Kidney (tissue), 14 donors: Measurements from ENCODE around the gene PADI3. TPM values are rescaled to one million over a fixed set of nuclear protein-coding genes. Genes with fewer than 3 reads are reported as not detected.

Source experiments
- DNase-seq, 5 donors: peaks; one replicate each; pipeline ENCODE4 v3.0.0-alpha.2; 2013 to 2020
- FAIRE-seq: peaks from 2 replicates; lab custom pipeline; 2012; peaks lifted over from hg19 to GRCh38; lab: Jason Lieb, UNC
- H3K27ac ChIP-seq, 2 donors: one replicate each; pipeline ENCODE4 v1.7.0; 2013; ENCODE audit warnings: low read depth in 2 of 2, low read length in 2 of 2, inconsistent platforms in 1 of 2
- H3K27me3 ChIP-seq: one replicate; pipeline ENCODE4 v1.7.1; 2013; ENCODE audit warnings: low read length, inconsistent platforms; ENCODE audit not compliant: control insufficient read depth, insufficient read depth
- H3K36me3 ChIP-seq, 3 donors: one replicate each; pipeline versions ENCODE4 v1.7.0 to v1.7.1; 2013; ENCODE audit warnings: low read length in 3 of 3, control low read depth in 1 of 3, inconsistent platforms in 1 of 3; ENCODE audit not compliant: insufficient read depth in 3 of 3, control insufficient read depth in 2 of 3
- H3K4me1 ChIP-seq, 3 donors: one replicate each; pipeline versions ENCODE4 v1.7.0 to v1.7.1; 2013; ENCODE audit warnings: low read length in 3 of 3, inconsistent platforms in 1 of 3, low read depth in 1 of 3; ENCODE audit not compliant: control insufficient read depth in 2 of 3, insufficient read depth in 2 of 3
- H3K4me3 ChIP-seq, 3 donors: one replicate each; pipeline versions ENCODE4 v1.7.0 to v1.8.1; 2013; ENCODE audit warnings: low read length in 3 of 3, control low read depth in 1 of 3, inconsistent platforms in 1 of 3
- H3K9ac ChIP-seq, 3 donors: one replicate each; pipeline versions ENCODE4 v1.7.0 to v1.7.1; 2013; ENCODE audit warnings: low read length in 3 of 3, control low read depth in 1 of 3, inconsistent platforms in 1 of 3
- H3K9me3 ChIP-seq, 3 donors: one replicate each; pipeline versions ENCODE4 v1.7.0 to v1.7.1; 2013; ENCODE audit warnings: low read length in 3 of 3, control low read depth in 1 of 3, inconsistent platforms in 1 of 3; ENCODE audit not compliant: control insufficient read depth in 2 of 3, insufficient read depth in 1 of 3
- CTCF ChIP-seq: IDR thresholded peaks from 3 replicates; pipeline ENCODE4 v1.5.1; 2012; ENCODE audit warnings: mild to moderate bottlenecking, moderate library complexity, borderline replicate concordance; ENCODE audit not compliant: insufficient read depth; ENCODE audit errors: extremely low read depth
- intact Hi-C: fragments of 100-400 bp; cut with DNase I; formaldehyde crosslinking; loops from one replicate; pipeline ENCODE4 v1.11.1; 2022
- microRNA-seq: library from miRNA; unstranded; fragments of <30 nt; microRNA quantifications from one replicate; pipeline ENCODE4 v1.2.0, GENCODE V29; 2020
- polyA plus RNA-seq: library from polyadenylated mRNA; stranded (reverse); fragments of 350-450 nt; fragmentation: Illumina TruSeq; extraction: RNeasy Lipid Tissue Mini Kit (QIAGEN cat#74804); gene quantifications from one replicate; pipeline ENCODE4 v1.2.3, GENCODE V29; 2014; ENCODE audit warnings: low read depth, low replicate concordance; ENCODE audit not compliant: insufficient read depth
- total RNA-seq: library from RNA; stranded (reverse); fragmentation: NEBNext Ultra II Directional; extraction: Animal tissue kit (Norgen Biotek cat#: 25700); gene quantifications from one replicate; pipeline ENCODE4 v1.2.1, GENCODE V29; 2021
- donor health status: control.
- donor health status: control.
- donor health status: control.
- donor health status: control.
- donor health status: control.
- donor health status: DM: yes; HTN: yes; CAD: no.
- donor health status: Normal renal cell carcinoma (clear cell type).

The PADI3 gene
- total and polyA plus RNA-seq, 2 donors from 2014 or later = not detected

GRCh38 chr1:17330856-17331255 is 82.0 kb downstream of the PADI3 start:
- H3K4me3 ChIP-seq = no peak overlapping the region
- no peak overlapping the region for H3K27ac ChIP-seq
- H3K27me3 ChIP-seq = no peaks in the 10 kb centered on the region
- intact Hi-C loops = no loop called here
- DNase-seq (no peak), FAIRE-seq (no peak)
- no peaks in the 10 kb centered on the region for H3K9me3 ChIP-seq
- H3K4me1 ChIP-seq = no peaks in the 10 kb centered on the region
- no peaks in the 10 kb centered on the region for H3K36me3 ChIP-seq
- TF ChIP-seq CTCF = no peak
- no peak overlapping the region for H3K9ac ChIP-seq

GRCh38 chr1:17333081-17333480 is 84.2 kb downstream of the PADI3 start:
- no peaks in the 10 kb centered on the region for H3K27me3 ChIP-seq
- FAIRE-seq (no peak), DNase-seq (no peak)
- H3K9me3 ChIP-seq = no peaks in the 10 kb centered on the region
- H3K4me3 ChIP-seq = no peak overlapping the region
- H3K36me3 ChIP-seq = no peaks in the 10 kb centered on the region
- no peak for TF ChIP-seq CTCF
- no peak overlapping the region for H3K27ac ChIP-seq
- no peaks in the 10 kb centered on the region for H3K4me1 ChIP-seq
- intact Hi-C loops = no loop called here
- H3K9ac ChIP-seq = no peak overlapping the region

Small RNAs within 50 kb of the gene (microRNA-seq; reads per million reads assigned to microRNA genes)
- gene MIR3972 = not detected

Other genes with a start within 250 kb of the PADI3 start
- gene ATP13A2, start 237.2 kb upstream of the PADI3 start, total RNA-seq = 38.6 TPM
- gene ATP13A2, start 237.2 kb upstream of the PADI3 start, polyA plus RNA-seq = 23.8 TPM
- 92.0 TPM for gene SDHB, start 195.1 kb upstream of the PADI3 start, total RNA-seq
- gene SDHB, start 195.1 kb upstream of the PADI3 start, polyA plus RNA-seq = 313 TPM
- gene PADI2, start 129.6 kb upstream of the PADI3 start, total RNA-seq = 6.0 TPM
- gene PADI2, start 129.6 kb upstream of the PADI3 start, polyA plus RNA-seq = 11.7 TPM
- 1.3 TPM for gene PADI1, start 44.0 kb upstream of the PADI3 start, total RNA-seq
- gene PADI1, start 44.0 kb upstream of the PADI3 start, polyA plus RNA-seq = not detected
- 0.35 TPM for gene PADI4, start 59.1 kb downstream of the PADI3 start, total RNA-seq
- not detected for gene PADI4, start 59.1 kb downstream of the PADI3 start, polyA plus RNA-seq
- gene PADI6, start 123.1 kb downstream of the PADI3 start, total RNA-seq = not detected
- gene PADI6, start 123.1 kb downstream of the PADI3 start, polyA plus RNA-seq = not detected
- 46.8 TPM for gene RCC2, start 190.6 kb downstream of the PADI3 start, total RNA-seq
- 16.1 TPM for gene RCC2, start 190.6 kb downstream of the PADI3 start, polyA plus RNA-seq